ENCODE data around the gene MCOLN1. TPM values are rescaled to one million over a fixed set of nuclear protein-coding genes. Genes with fewer than 3 reads are reported as not detected.

MCOLN1 gene
- 6.6 and 7.1 TPM in 2 replicates for total RNA-seq (ENCODE audit: low replicate concordance)

- peak; percentile 100 for DNase-seq (ENCODE audit: low spot score)
- peaks cover 17% of the 10 kb centered on the region for H3K4me1 Mint-ChIP-seq
- Histone ChIP-seq H3K27ac (no peak within 1 kb of the TSS), H2AFZ (replicated peaks) (no peak within 1 kb of the TSS), H3K4me2 (peak within 1 kb of the TSS; percentile 85), H3K9me3 (ENCODE audit: low read depth) (no peaks in the 10 kb centered on the region), H4K20me1 (ENCODE audit: low read depth) (peaks cover 4% of the 10 kb centered on the region), H3F3A (ENCODE audit: low read depth) (peaks cover 11% of the 10 kb centered on the region), H3K36me3 (no peaks in the 10 kb centered on the region), H3K4me3 (peak within 1 kb of the TSS; percentile 72), H3K9ac (peak within 1 kb of the TSS; percentile 51), H3K27me3 (no peaks in the 10 kb centered on the region), H3K79me2 (ENCODE audit: low read depth) (peaks cover 10% of the 10 kb centered on the region), H3K4me1 (peaks cover 10% of the 10 kb centered on the region)
- peaks cover 6% of the 10 kb centered on the region for H3K36me3 Mint-ChIP-seq
- no peak for TF ChIP-seq EZH2phosphoT487 (IDR thresholded peaks at IDR 0.05)
- no peak for TF ChIP-seq EZH2 (IDR thresholded peaks at IDR 0.05)
- TF ChIP-seq CTCF (IDR thresholded peaks at IDR 0.05), result no peak
- peaks cover 9% of the 10 kb centered on the region for H3K27me3 Mint-ChIP-seq (ENCODE audit: insufficient read depth, low read depth)
- peak within 1 kb of the TSS; percentile 83 for H3K4me3 Mint-ChIP-seq
- H3K27ac Mint-ChIP-seq, result peak within 1 kb of the TSS; percentile 72
- no peaks in the 10 kb centered on the region for H3K9me3 Mint-ChIP-seq
Observed at GRCh38 chr19:7522072-7522922, at the start of gene MCOLN1. MCOLN1 (plus strand) TSS chr19:7522624; CDS start chr19:7522751, 127 bp downstream.

DNA sequence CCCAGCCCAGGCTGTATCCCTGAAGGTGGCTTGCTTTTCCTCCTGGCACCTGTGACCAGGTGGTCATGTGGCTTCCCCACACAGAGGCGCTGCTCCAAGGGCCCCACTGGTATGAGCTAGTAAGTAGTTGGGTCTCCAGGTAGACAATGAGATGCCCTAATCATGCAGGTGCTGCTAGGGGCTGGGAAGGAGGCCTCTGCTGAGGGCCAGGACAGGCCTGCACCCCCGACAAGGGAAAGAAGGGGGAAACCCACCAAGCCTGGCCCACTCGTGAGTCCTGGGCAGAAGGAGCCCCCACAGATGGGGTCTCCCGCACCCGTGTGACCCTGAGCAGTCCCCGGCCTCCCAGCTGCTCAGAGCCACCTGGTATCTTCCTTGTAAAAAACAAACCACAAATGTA lies 46.8 kb upstream of the MCOLN1 start:
- Histone ChIP-seq H3K9ac (no peak overlapping the region), H3K4me1 (no peaks in the 10 kb centered on the region), H2AFZ (replicated peaks) (no peak overlapping the region), H3K27ac (no peak overlapping the region), H3K4me3 (no peak overlapping the region), H3F3A (ENCODE audit: low read depth) (no peaks in the 10 kb centered on the region), H3K36me3 (no peaks in the 10 kb centered on the region), H3K4me2 (no peak overlapping the region), H4K20me1 (ENCODE audit: low read depth) (no peaks in the 10 kb centered on the region), H3K9me3 (ENCODE audit: low read depth) (no peaks in the 10 kb centered on the region), H3K79me2 (ENCODE audit: low read depth) (no peaks in the 10 kb centered on the region), H3K27me3 (no peaks in the 10 kb centered on the region)
- peaks cover 10% of the 10 kb centered on the region for H3K4me1 Mint-ChIP-seq
- peaks cover 3% of the 10 kb centered on the region for H3K9me3 Mint-ChIP-seq
- no peaks in the 10 kb centered on the region for H3K27me3 Mint-ChIP-seq (ENCODE audit: insufficient read depth, low read depth)
- no peak overlapping the region for H3K27ac Mint-ChIP-seq
- H3K36me3 Mint-ChIP-seq, result peaks cover 2% of the 10 kb centered on the region
- no peak for DNase-seq (ENCODE audit: low spot score)
- TF ChIP-seq EZH2 (IDR thresholded peaks at IDR 0.05), result no peak
- no peak for TF ChIP-seq EZH2phosphoT487 (IDR thresholded peaks at IDR 0.05)
- TF ChIP-seq CTCF (IDR thresholded peaks at IDR 0.05), result no peak
- no peak overlapping the region for H3K4me3 Mint-ChIP-seq

DNA sequence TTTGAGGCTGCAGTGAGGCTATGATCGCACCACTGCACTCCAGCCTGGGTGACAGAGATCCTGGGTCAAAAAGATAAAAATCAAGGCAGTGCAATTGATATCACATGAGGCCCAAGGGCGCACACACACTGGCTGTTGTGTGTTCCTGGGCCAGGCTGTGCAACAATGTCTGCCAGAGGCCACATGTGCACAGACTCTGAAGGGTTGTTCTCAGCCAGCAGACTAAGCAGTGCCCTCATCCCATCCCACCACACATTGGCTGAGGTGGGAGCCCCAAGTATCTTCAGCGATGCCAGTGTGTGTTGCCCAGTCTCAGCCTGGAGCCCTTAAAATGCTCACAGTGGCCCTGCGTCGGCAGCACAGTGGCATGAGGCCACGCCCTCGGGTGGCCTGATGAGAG lies 46.2 kb upstream of the MCOLN1 start:
- Histone ChIP-seq H3K4me1 (no peaks in the 10 kb centered on the region), H3K79me2 (ENCODE audit: low read depth) (no peaks in the 10 kb centered on the region), H3K36me3 (no peaks in the 10 kb centered on the region), H3K9me3 (ENCODE audit: low read depth) (no peaks in the 10 kb centered on the region), H3K4me2 (no peak overlapping the region), H3K27ac (no peak overlapping the region), H3K4me3 (no peak overlapping the region), H3K9ac (no peak overlapping the region), H4K20me1 (ENCODE audit: low read depth) (no peaks in the 10 kb centered on the region), H2AFZ (replicated peaks) (no peak overlapping the region), H3F3A (ENCODE audit: low read depth) (no peaks in the 10 kb centered on the region), H3K27me3 (no peaks in the 10 kb centered on the region)
- TF ChIP-seq CTCF (IDR thresholded peaks at IDR 0.05) (no peak), EZH2phosphoT487 (IDR thresholded peaks at IDR 0.05) (no peak), EZH2 (IDR thresholded peaks at IDR 0.05) (no peak)
- DNase-seq (ENCODE audit: low spot score), result no peak
- peaks cover 3% of the 10 kb centered on the region for H3K9me3 Mint-ChIP-seq
- peaks cover 2% of the 10 kb centered on the region for H3K36me3 Mint-ChIP-seq
- H3K4me1 Mint-ChIP-seq, result peaks cover 12% of the 10 kb centered on the region
- no peak overlapping the region for H3K27ac Mint-ChIP-seq
- H3K4me3 Mint-ChIP-seq, result no peak overlapping the region
- H3K27me3 Mint-ChIP-seq (ENCODE audit: insufficient read depth, low read depth), result no peaks in the 10 kb centered on the region
